ENCODE results near the gene MT1M. TPM values are rescaled to one million over a fixed set of nuclear protein-coding genes. Genes with fewer than 3 reads are reported as not detected.
"Not testable (repeated sequence)": the region's sequence is repeated elsewhere in the genome, so short reads cannot be mapped to it uniquely, and the experiment has no call there.

The MT1M gene
- total RNA-seq, 3 donors from 2014 or later (not counting 1 experiment from before 2014, with no cell fraction given): not detected

- intact Hi-C loops (cut with micrococcal nuclease): no loop called here
Observed at GRCh38 chr16:56620339-56620897, 12.0 kb upstream of the MT1M start.

GRCh38 chr16:56621665-56622445, 10.6 kb upstream of the MT1M start:
- Histone ChIP-seq H3K4me1 (ENCODE audit: control insufficient read depth, insufficient read depth, low read length) (peaks cover 25% of the 10 kb centered on the region), H3K27me3 (ENCODE audit: control insufficient read depth, insufficient read depth, low read length) (peaks cover 21% of the 10 kb centered on the region)
- H3K27ac ChIP-seq (ENCODE audit: low read length); H3K36me3 Mint-ChIP-seq; H3K9me3 ChIP-seq (ENCODE audit: control insufficient read depth, insufficient read depth, low read length); DNase-seq; H3K4me3 ChIP-seq (ENCODE audit: low read length); H3K9me3 Mint-ChIP-seq; H3K36me3 ChIP-seq (ENCODE audit: control insufficient read depth, insufficient read depth, low read length); H3K4me3 Mint-ChIP-seq; H3K27ac Mint-ChIP-seq; intact Hi-C loops (cut with micrococcal nuclease); ATAC-seq: not testable (repeated sequence)
- WGBS (ENCODE audit: insufficient coverage): 83% methylated on average over 4 of the region's 4 CpGs
- peaks cover 7 to 22% of the 10 kb centered on the region in 2 donors for H3K4me1 Mint-ChIP-seq
- peaks cover 42 to 60% of the 10 kb centered on the region in 2 donors for H3K27me3 Mint-ChIP-seq (ENCODE audit: low read depth in 2 of 2)

More at GRCh38 chr16:56620339-56620897, 12.0 kb upstream of the MT1M start:
- no peak overlapping the region for H3K4me3 ChIP-seq (ENCODE audit: low read length)
- H3K36me3 ChIP-seq (ENCODE audit: control insufficient read depth, insufficient read depth, low read length): no peaks in the 10 kb centered on the region
- 94% methylated on average over 7 of the region's 8 CpGs for WGBS (ENCODE audit: insufficient coverage)
- Mint-ChIP-seq H3K27me3 (ENCODE audit: low read depth in 2 of 2) (peaks cover 34 to 53% of the 10 kb centered on the region in 2 donors), H3K9me3 (no peaks in the 10 kb centered on the region), H3K27ac (no peak overlapping the region), H3K36me3 (no peaks in the 10 kb centered on the region), H3K4me3 (no peak overlapping the region), H3K4me1 (peaks cover 7 to 17% of the 10 kb centered on the region in 2 donors)
- ATAC-seq (no peak), DNase-seq (no peak)
- H3K9me3 ChIP-seq (ENCODE audit: control insufficient read depth, insufficient read depth, low read length): no peaks in the 10 kb centered on the region
- no peak for TF ChIP-seq CTCF (IDR thresholded peaks at IDR 0.05)
- H3K27me3 ChIP-seq (ENCODE audit: control insufficient read depth, insufficient read depth, low read length): peaks cover 14% of the 10 kb centered on the region
- H3K4me1 ChIP-seq (ENCODE audit: control insufficient read depth, insufficient read depth, low read length): peaks cover 19% of the 10 kb centered on the region
- H3K27ac ChIP-seq (ENCODE audit: low read length): no peak overlapping the region

- peaks cover 40 to 52% of the 10 kb centered on the region in 2 donors for H3K27me3 Mint-ChIP-seq (ENCODE audit: low read depth in 2 of 2)
Observed at GRCh38 chr16:56623184-56623583, 9.3 kb upstream of the MT1M start.

GRCh38 chr16:56623637-56624036, 8.8 kb upstream of the MT1M start:
- Mint-ChIP-seq H3K27ac (no peak overlapping the region), H3K4me3 (no peak overlapping the region), H3K9me3 (no peaks in the 10 kb centered on the region), H3K4me1 (peaks cover 7 to 13% of the 10 kb centered on the region in 2 donors), H3K27me3 (ENCODE audit: low read depth in 2 of 2) (peaks cover 38 to 54% of the 10 kb centered on the region in 2 donors), H3K36me3 (no peaks in the 10 kb centered on the region)
- intact Hi-C loops (cut with micrococcal nuclease): no loop called here
- WGBS (ENCODE audit: insufficient coverage): 100% methylated on average over 2 of the region's 2 CpGs
- H3K4me1 ChIP-seq (ENCODE audit: control insufficient read depth, insufficient read depth, low read length): peaks cover 17% of the 10 kb centered on the region
- DNase-seq: no peak
- H3K27me3 ChIP-seq (ENCODE audit: control insufficient read depth, insufficient read depth, low read length): peaks cover 15% of the 10 kb centered on the region
- ATAC-seq: no peak
- no peaks in the 10 kb centered on the region for H3K9me3 ChIP-seq (ENCODE audit: control insufficient read depth, insufficient read depth, low read length)
- no peaks in the 10 kb centered on the region for H3K36me3 ChIP-seq (ENCODE audit: control insufficient read depth, insufficient read depth, low read length)
- H3K27ac ChIP-seq (ENCODE audit: low read length): no peak overlapping the region
- H3K4me3 ChIP-seq (ENCODE audit: low read length): no peak overlapping the region
- no peak for TF ChIP-seq CTCF (IDR thresholded peaks at IDR 0.05)

More at GRCh38 chr16:56623184-56623583, 9.3 kb upstream of the MT1M start:
- intact Hi-C loops (cut with micrococcal nuclease); H3K9me3 ChIP-seq (ENCODE audit: control insufficient read depth, insufficient read depth, low read length); H3K36me3 ChIP-seq (ENCODE audit: control insufficient read depth, insufficient read depth, low read length); H3K27ac Mint-ChIP-seq; H3K27ac ChIP-seq (ENCODE audit: low read length); DNase-seq; H3K4me3 ChIP-seq (ENCODE audit: low read length); ATAC-seq; H3K9me3 Mint-ChIP-seq; H3K4me3 Mint-ChIP-seq; H3K36me3 Mint-ChIP-seq: not testable (repeated sequence)
- 96% methylated on average over 5 of the region's 5 CpGs for WGBS (ENCODE audit: insufficient coverage)
- peaks cover 17% of the 10 kb centered on the region for H3K4me1 ChIP-seq (ENCODE audit: control insufficient read depth, insufficient read depth, low read length)
- peaks cover 18% of the 10 kb centered on the region for H3K27me3 ChIP-seq (ENCODE audit: control insufficient read depth, insufficient read depth, low read length)
- H3K4me1 Mint-ChIP-seq: peaks cover 7 to 13% of the 10 kb centered on the region in 2 donors

All from natural killer cell (primary cell).